Right ventricle myocardium superior (tissue), 1 donor: ENCODE results near the gene CCDC68. TPM values are rescaled to one million over a fixed set of nuclear protein-coding genes. Genes with fewer than 3 reads are reported as not detected.

Source experiments
- ATAC-seq: fragments of 200-7000 bp; cut with Tn5 transposase; one replicate; pipeline ENCODE4 v1.9.1; 2020; ENCODE audit warnings: mild to moderate bottlenecking; ENCODE audit not compliant: poor library complexity
- DNase-seq: peaks from one replicate; pipeline ENCODE4 v3.0.0-alpha.2; 2020
- intact Hi-C: fragments of 100-400 bp; cut with DNase I; formaldehyde crosslinking; loops from one replicate; pipeline ENCODE4 v1.11.2; 2022
- total RNA-seq: library from RNA; stranded (reverse); fragmentation: NEBNext Ultra II Directional; extraction: Animal tissue kit (Norgen Biotek cat#: 25700); gene quantifications from one replicate; pipeline ENCODE4 v1.2.1, GENCODE V29; 2021
- donor health status: DM: no; HTN: yes; CAD: no; lungs with severe emphysema.

Gene CCDC68
- total RNA-seq, 1 donor from 2014 or later: 3.7 TPM

GRCh38 chr18:54932472-54932871 lies 26.8 kb downstream of the CCDC68 start:
- intact Hi-C loops: no loop called here
- ATAC-seq: no peak
- no peak for DNase-seq

GRCh38 chr18:54931152-54931551 lies 28.1 kb downstream of the CCDC68 start:
- DNase-seq (no peak), ATAC-seq (no peak)
- intact Hi-C loops: no loop called here

- intact Hi-C loops: no loop called here
- ATAC-seq (no peak), DNase-seq (no peak)
Measured at GRCh38 chr18:54928236-54928635, 31.0 kb downstream of the CCDC68 start.

- intact Hi-C loops: no loop called here
- DNase-seq: no peak
- no peak for ATAC-seq
Measured at GRCh38 chr18:54926593-54927325, 32.5 kb downstream of the CCDC68 start.

- ATAC-seq: no peak
- DNase-seq: no peak
- intact Hi-C loops: no loop called here
Measured at GRCh38 chr18:54924948-54925347, 34.3 kb downstream of the CCDC68 start.

- intact Hi-C loops: no loop called here
- DNase-seq (no peak), ATAC-seq (no peak)
Measured at GRCh38 chr18:54923339-54923956, 35.8 kb downstream of the CCDC68 start.

- no peak for ATAC-seq
- intact Hi-C loops: no loop called here
- no peak for DNase-seq
Measured at GRCh38 chr18:54919412-54919811, 39.8 kb downstream of the CCDC68 start.

GRCh38 chr18:54918060-54918459 lies 41.2 kb downstream of the CCDC68 start:
- intact Hi-C loops: no loop called here
- ATAC-seq (no peak), DNase-seq (no peak)

- no peak for ATAC-seq
- DNase-seq: no peak
- intact Hi-C loops: no loop called here
Measured at GRCh38 chr18:54916507-54916906, 42.8 kb downstream of the CCDC68 start.

- intact Hi-C loops: no loop called here
- DNase-seq (no peak), ATAC-seq (no peak)
Measured at GRCh38 chr18:54914816-54915215, 44.4 kb downstream of the CCDC68 start.

- no peak for ATAC-seq
- DNase-seq: no peak
- intact Hi-C loops: no loop called here
Measured at GRCh38 chr18:54911551-54911950, 47.7 kb downstream of the CCDC68 start.

GRCh38 chr18:54910161-54910919 lies 48.9 kb downstream of the CCDC68 start:
- ATAC-seq: no peak
- intact Hi-C loops: no loop called here
- no peak for DNase-seq

- intact Hi-C loops: no loop called here
- DNase-seq (no peak), ATAC-seq (no peak)
Measured at GRCh38 chr18:54909538-54909937, 49.7 kb downstream of the CCDC68 start.

GRCh38 chr18:54906331-54907185 lies 52.7 kb downstream of the CCDC68 start:
- intact Hi-C loops: no loop called here
- DNase-seq (no peak), ATAC-seq (no peak)

- DNase-seq: no peak
- no peak for ATAC-seq
- intact Hi-C loops: no loop called here
Measured at GRCh38 chr18:54905629-54906028, 53.6 kb downstream of the CCDC68 start.

GRCh38 chr18:54904581-54904980 lies 54.7 kb downstream of the CCDC68 start:
- intact Hi-C loops: no loop called here
- ATAC-seq (no peak), DNase-seq (no peak)

GRCh38 chr18:54900290-54900689 lies 59.0 kb downstream of the CCDC68 start:
- ATAC-seq (no peak), DNase-seq (no peak)
- intact Hi-C loops: no loop called here

GRCh38 chr18:54899500-54899899 lies 59.8 kb downstream of the CCDC68 start:
- DNase-seq (no peak), ATAC-seq (no peak)
- intact Hi-C loops: no loop called here

GRCh38 chr18:54888933-54889332 lies 70.3 kb downstream of the CCDC68 start:
- intact Hi-C loops: no loop called here
- ATAC-seq (no peak), DNase-seq (no peak)
